IPS-15b (cell line): Measurements from ENCODE around the gene RNF225.
"Not testable (repeated sequence)": the region's sequence is repeated elsewhere in the genome, so short reads cannot be mapped to it uniquely, and the experiment has no call there.

Source experiments
- H3K27me3 ChIP-seq: one replicate; pipeline ENCODE4 v1.6.1; 2013; ENCODE audit warnings: low read length; ENCODE audit not compliant: control insufficient read depth, insufficient read depth
- H3K36me3 ChIP-seq: one replicate; pipeline ENCODE4 v1.6.1; 2013; ENCODE audit warnings: low read length; ENCODE audit not compliant: control insufficient read depth, insufficient read depth
- H3K4me1 ChIP-seq: one replicate; pipeline ENCODE4 v1.6.1; 2013; ENCODE audit warnings: mild to moderate bottlenecking, low read length; ENCODE audit not compliant: control insufficient read depth, insufficient read depth
- H3K4me3 ChIP-seq: one replicate; pipeline ENCODE4 v1.5.1; 2013; ENCODE audit warnings: low read depth, low read length
- H3K9ac ChIP-seq: one replicate; pipeline ENCODE4 v1.6.1; 2013; ENCODE audit warnings: low read depth, mild to moderate bottlenecking, low read length
- H3K9me3 ChIP-seq: one replicate; pipeline ENCODE4 v1.6.1; 2013; ENCODE audit warnings: mild to moderate bottlenecking, low read length; ENCODE audit not compliant: control insufficient read depth, insufficient read depth

RNF225 gene

DNA sequence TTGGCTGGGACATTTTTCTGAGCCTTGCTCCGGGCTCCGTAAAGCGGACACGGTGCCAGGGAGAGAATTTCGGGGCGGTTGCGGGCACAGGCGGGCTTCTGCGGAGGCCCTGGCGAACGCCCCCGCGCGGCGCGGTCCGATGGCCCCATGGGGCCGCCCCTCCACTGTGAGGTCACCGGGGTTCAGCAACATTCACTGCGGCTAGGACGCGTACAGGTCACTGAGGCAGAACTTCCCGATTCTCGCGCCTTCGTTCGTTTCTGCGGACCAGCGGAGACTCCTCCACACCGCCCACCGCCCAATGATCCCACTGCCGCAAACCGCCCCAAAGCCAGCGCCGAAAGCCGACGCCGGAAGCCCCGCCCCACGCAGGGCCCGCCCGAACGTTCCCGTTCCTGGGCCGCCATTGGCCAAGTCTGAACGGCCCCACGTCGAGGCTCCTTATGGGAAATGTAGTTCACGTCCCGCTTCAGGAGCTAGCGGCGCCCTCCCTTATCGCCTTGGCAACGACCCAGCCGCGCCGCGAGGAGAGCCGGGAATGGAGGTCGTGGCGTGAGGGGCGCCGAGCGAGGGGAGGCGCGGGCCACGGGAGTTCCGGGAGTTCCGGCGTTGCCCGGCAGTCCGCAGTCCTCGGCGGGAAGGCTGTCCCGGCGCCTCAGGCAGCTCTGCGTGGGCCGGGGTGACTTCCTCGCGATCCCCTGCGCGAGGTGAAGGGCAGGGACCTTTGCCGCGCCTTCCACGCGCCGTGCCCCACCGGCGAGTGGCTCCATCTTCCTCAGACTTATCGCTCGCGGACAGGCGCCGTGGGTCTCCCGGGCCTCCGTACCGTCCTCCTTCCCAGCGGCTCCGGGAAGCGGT is 12.9 kb downstream of the RNF225 start, which contains the start of gene ZNF584:
Gene ZNF584 (plus strand): TSS at position 498 of the 858 bp plus-strand sequence. CDS start 499 bp downstream, outside the sequence.
- Histone ChIP-seq H3K4me3 (peak within 1 kb of the TSS; percentile 94), H3K4me1 (no peaks in the 10 kb centered on the region), H3K36me3 (no peaks in the 10 kb centered on the region), H3K9ac (peak within 1 kb of the TSS; percentile 91), H3K9me3 (no peaks in the 10 kb centered on the region), H3K27me3 (peaks cover 10% of the 10 kb centered on the region)

GRCh38 chr19:58409010-58409790 is 13.7 kb downstream of the RNF225 start:
- peak overlapping the region; percentile 65 for H3K9ac ChIP-seq
- H3K4me3 ChIP-seq, result peak overlapping the region; percentile 94
- H3K9me3 ChIP-seq, result no peaks in the 10 kb centered on the region
- no peaks in the 10 kb centered on the region for H3K4me1 ChIP-seq
- peaks cover 10% of the 10 kb centered on the region for H3K27me3 ChIP-seq
- no peaks in the 10 kb centered on the region for H3K36me3 ChIP-seq

GRCh38 chr19:58416604-58417003 is 21.1 kb downstream of the RNF225 start:
- peaks cover 8% of the 10 kb centered on the region for H3K36me3 ChIP-seq
- no peaks in the 10 kb centered on the region for H3K9me3 ChIP-seq
- no peak overlapping the region for H3K9ac ChIP-seq
- H3K4me1 ChIP-seq, result no peaks in the 10 kb centered on the region
- no peak overlapping the region for H3K4me3 ChIP-seq
- no peaks in the 10 kb centered on the region for H3K27me3 ChIP-seq

DNA sequence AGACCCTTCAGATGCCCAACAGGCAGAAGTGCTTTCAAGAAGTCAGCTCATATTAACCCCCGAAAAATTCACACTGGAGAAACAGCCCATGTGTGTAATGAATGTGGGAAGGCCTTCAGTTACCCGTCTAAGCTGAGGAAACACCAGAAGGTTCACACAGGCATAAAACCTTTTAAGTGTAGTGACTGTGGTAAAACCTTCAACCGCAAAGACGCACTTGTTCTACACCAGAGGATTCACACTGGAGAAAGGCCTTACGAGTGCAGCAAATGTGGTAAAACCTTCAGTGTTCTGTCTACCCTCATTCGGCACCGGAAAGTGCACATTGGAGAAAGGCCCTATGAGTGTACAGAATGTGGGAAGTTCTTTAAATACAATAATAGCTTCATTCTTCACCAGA is 21.6 kb downstream of the RNF225 start:
- no peaks in the 10 kb centered on the region for H3K27me3 ChIP-seq
- no peak overlapping the region for H3K4me3 ChIP-seq
- no peaks in the 10 kb centered on the region for H3K4me1 ChIP-seq
- H3K9me3 ChIP-seq, result no peaks in the 10 kb centered on the region
- H3K9ac ChIP-seq, result no peak overlapping the region
- peaks cover 8% of the 10 kb centered on the region for H3K36me3 ChIP-seq

GRCh38 chr19:58428617-58429016 is 33.2 kb downstream of the RNF225 start:
- H3K9me3 ChIP-seq, result peaks cover 37% of the 10 kb centered on the region
- no peaks in the 10 kb centered on the region for H3K4me1 ChIP-seq
- H3K36me3 ChIP-seq, result peaks cover 22% of the 10 kb centered on the region
- no peak overlapping the region for H3K4me3 ChIP-seq
- no peak overlapping the region for H3K9ac ChIP-seq
- no peaks in the 10 kb centered on the region for H3K27me3 ChIP-seq

- H3K9me3 ChIP-seq, result peaks cover 48% of the 10 kb centered on the region
These were observed 34.3 kb downstream of the RNF225 start for GRCh38 chr19:58429745-58430144.

GRCh38 chr19:58434217-58434616 is 38.8 kb downstream of the RNF225 start:
- H3K4me3 ChIP-seq, result peak overlapping the region; percentile 16
- peaks cover 47% of the 10 kb centered on the region for H3K36me3 ChIP-seq
- peaks cover 60% of the 10 kb centered on the region for H3K9me3 ChIP-seq
- peaks cover 2% of the 10 kb centered on the region for H3K4me1 ChIP-seq
- no peak overlapping the region for H3K9ac ChIP-seq
- H3K27me3 ChIP-seq, result no peaks in the 10 kb centered on the region

More at GRCh38 chr19:58429745-58430144, 34.3 kb downstream of the RNF225 start:
- Histone ChIP-seq H3K27me3 (no peaks in the 10 kb centered on the region), H3K9ac (no peak overlapping the region), H3K4me3 (no peak overlapping the region), H3K36me3 (peaks cover 34% of the 10 kb centered on the region), H3K4me1 (no peaks in the 10 kb centered on the region)

DNA sequence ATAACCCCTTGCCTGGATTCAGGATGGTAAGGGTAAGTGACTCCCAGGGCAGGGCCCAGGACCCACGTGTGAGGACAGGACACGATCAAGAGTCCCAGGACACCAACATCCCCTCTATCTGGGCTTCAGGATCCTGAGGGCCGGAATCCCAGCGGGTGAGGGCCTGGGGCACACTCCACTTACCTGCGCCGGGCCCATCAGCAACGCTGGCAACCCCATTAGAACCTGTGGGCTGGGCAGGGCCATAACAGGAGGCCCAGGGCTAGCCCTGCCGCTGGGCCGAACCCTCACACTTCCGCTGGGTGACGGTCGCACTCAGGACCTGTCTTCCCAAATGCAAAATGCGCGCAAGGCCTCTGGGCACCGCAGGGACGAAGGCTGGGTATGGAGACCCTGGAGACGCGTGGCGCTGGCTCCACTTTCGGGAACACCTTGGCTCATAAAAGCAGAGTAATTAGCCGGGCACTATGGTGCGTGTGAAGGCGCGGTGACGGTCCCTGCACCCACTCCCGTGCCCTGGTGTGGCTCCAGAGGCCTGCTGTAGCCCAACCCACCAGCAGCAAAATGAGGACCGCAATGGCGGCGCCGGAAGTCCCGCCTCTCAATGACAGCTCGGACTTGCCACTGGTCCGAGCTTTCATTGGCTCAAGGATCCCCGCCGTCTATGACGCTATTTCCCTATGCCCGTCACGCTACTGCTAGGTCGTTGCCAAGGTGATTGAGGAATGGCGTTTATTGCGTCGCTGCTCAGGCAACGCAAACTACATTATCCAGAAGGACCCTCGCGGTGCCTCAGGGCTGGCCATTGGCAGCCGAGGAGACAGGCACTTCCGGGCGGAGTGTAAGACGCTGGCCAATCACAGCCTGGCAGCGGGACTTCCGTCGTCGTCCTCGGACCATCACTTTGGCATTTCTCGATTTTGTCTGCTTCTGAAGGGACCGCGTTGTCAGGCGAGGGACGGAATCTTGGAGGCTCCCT is 44.4 kb downstream of the RNF225 start, which contains the start of gene ZNF132:
Gene ZNF132 (minus strand): TSS at position 578 of the 979 bp plus-strand sequence. CDS start 332 bp downstream, at position 246.
- peaks cover 4% of the 10 kb centered on the region for H3K4me1 ChIP-seq
- peaks cover 14% of the 10 kb centered on the region for H3K9me3 ChIP-seq
- H3K27me3 ChIP-seq, result peaks cover 6% of the 10 kb centered on the region
- peak within 1 kb of the TSS; percentile 28 for H3K9ac ChIP-seq
- H3K4me3 ChIP-seq, result peak within 1 kb of the TSS; percentile 89
- H3K36me3 ChIP-seq, result peaks cover 15% of the 10 kb centered on the region

- H3K4me1 ChIP-seq, result peaks cover 4% of the 10 kb centered on the region
- H3K27me3 ChIP-seq, result peaks cover 6% of the 10 kb centered on the region
- peaks cover 7% of the 10 kb centered on the region for H3K9me3 ChIP-seq
- peaks cover 8% of the 10 kb centered on the region for H3K36me3 ChIP-seq
- peak overlapping the region; percentile 9 for H3K9ac ChIP-seq
- H3K4me3 ChIP-seq, result peak overlapping the region; percentile 73
These were observed 45.1 kb downstream of the RNF225 start for GRCh38 chr19:58440556-58440955.

DNA sequence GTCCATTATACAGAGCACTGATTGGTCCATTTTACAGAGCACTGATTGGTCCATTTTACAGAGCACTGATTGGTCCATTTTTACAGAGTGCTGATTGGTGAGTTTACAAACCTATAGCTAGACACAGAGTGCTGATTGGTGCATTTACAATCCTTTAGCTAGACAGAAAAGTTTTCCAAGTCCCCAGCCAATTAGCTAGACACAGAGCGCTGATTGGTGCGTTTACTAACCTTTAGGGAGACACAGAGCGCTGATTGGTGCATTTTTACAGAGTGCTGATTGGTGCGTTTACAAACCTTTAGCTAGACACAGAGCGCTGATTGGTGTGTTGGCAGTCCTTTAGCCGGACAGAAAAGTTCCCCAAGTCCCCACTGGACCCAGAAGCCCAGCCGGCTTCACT is 47.5 kb downstream of the RNF225 start:
- not testable (repeated sequence) for H3K9me3 ChIP-seq, H3K36me3 ChIP-seq, H3K27me3 ChIP-seq, H3K9ac ChIP-seq, H3K4me3 ChIP-seq, H3K4me1 ChIP-seq
